HepG2 (cell line): Measurements from ENCODE around the gene RAB34. TPM values are rescaled to one million over a fixed set of nuclear protein-coding genes. Genes with fewer than 3 reads are reported as not detected.

Source experiments
- ATAC-seq: fragments of 200-7000 bp; cut with Tn5 transposase; 3 replicates; pipeline ENCODE4 v1.9.1; 2020; ENCODE audit warnings: mild to moderate bottlenecking, moderate library complexity
- Bru-seq: library from RNA; stranded (reverse); fragments of 400-500 nt; gene quantifications from one replicate; lab custom pipeline; 2021; lab: Mats Ljungman, UMichigan
- BruChase-seq, 2 experiments: library from RNA; stranded (reverse); fragments of 400-500 nt; gene quantifications; one replicate each; lab custom pipeline; 2021; lab: Mats Ljungman, UMichigan
- BruUV-seq: library from RNA; stranded (reverse); fragments of 400-500 nt; replicated peaks from 2 replicates; lab custom pipeline; 2021; lab: Mats Ljungman, UMichigan
- CTCF ChIA-PET: fragments of 300-600 bp; formaldehyde crosslinking; extraction: SDS; loops from one replicate; lab custom pipeline; 2021; ENCODE audit warnings: low total read pairs, inconsistent platforms, low intra/inter-chr PET ratio; lab: Yijun Ruan, JAX
- POLR2A ChIA-PET: fragments of 350-600 bp; sonication (Branson Sonifier 250); formaldehyde crosslinking; loops from one replicate; lab custom pipeline; 2020; ENCODE audit warnings: antibody characterized with exemption, inconsistent platforms; lab: Yijun Ruan, JAX
- DNase-seq: peaks from one replicate; pipeline ENCODE4 v3.0.0-alpha.2; 2015; ENCODE audit warnings: low spot score
- FAIRE-seq: peaks from 3 replicates; lab custom pipeline; 2011; peaks lifted over from hg19 to GRCh38; lab: Jason Lieb, UNC
- H2AFZ ChIP-seq: one replicate; pipeline ENCODE4 v1.6.1; 2011; ENCODE audit warnings: low read length, inconsistent platforms
- H3K27ac ChIP-seq: fragments of 300-600 bp; 3 replicates; pipeline ENCODE4 v1.8.0; 2011; ENCODE audit warnings: mixed run types, mild to moderate bottlenecking, mixed read lengths, low read length, inconsistent platforms; ENCODE audit not compliant: insufficient read depth; ENCODE audit errors: extremely low read length
- H3K27me3 ChIP-seq, 2 experiments: fragments of 200-600 bp in 1 of 2; 2 replicates in 1 of 2; 3 replicates in 1 of 2; pipeline versions ENCODE4 v1.6.0 to v1.8.0; 2011; ENCODE audit warnings: low read length in 2 of 2, mild to moderate bottlenecking in 2 of 2, moderate library complexity in 2 of 2, inconsistent platforms in 1 of 2; ENCODE audit not compliant: insufficient read depth in 2 of 2, control insufficient read depth in 1 of 2
- H3K36me3 ChIP-seq, 2 experiments: fragments of 200-600 bp in 1 of 2; replicated peaks in 1 of 2; 2 replicates in 1 of 2; 3 replicates in 1 of 2; pipeline versions ENCODE4 v1.5.1 to v1.8.0; 2011; ENCODE audit warnings: low read length in 2 of 2, inconsistent platforms in 1 of 2; ENCODE audit not compliant: insufficient read depth in 2 of 2, control insufficient read depth in 1 of 2
- H3K4me1 ChIP-seq: 2 replicates; pipeline ENCODE4 v1.5.1; 2012; ENCODE audit warnings: low read length, inconsistent platforms; ENCODE audit not compliant: insufficient read depth
- H3K4me2 ChIP-seq: 2 replicates; pipeline ENCODE4 v1.6.0; 2011; ENCODE audit warnings: low read depth, low read length, inconsistent platforms
- H3K4me3 ChIP-seq, 3 experiments: fragments of 200-600 bp in 1 of 3; sonication (generic), shearing (Covaris generic) in 1 of 3; replicated peaks in 1 of 3; 2 replicates each; pipeline ENCODE4 v1.5.1; 2011 to 2016; ENCODE audit warnings: low read length in 3 of 3, inconsistent platforms in 2 of 3, low read depth in 2 of 3, mild to moderate bottlenecking in 2 of 3, control low read depth in 1 of 3, mixed read lengths in 1 of 3; ENCODE audit not compliant: insufficient read depth in 1 of 3
- H3K79me2 ChIP-seq: one replicate; pipeline ENCODE4 v1.6.1; 2011; ENCODE audit warnings: low read length, inconsistent platforms; ENCODE audit not compliant: insufficient read depth
- H3K9ac ChIP-seq: 2 replicates; pipeline ENCODE4 v1.6.0; 2011; ENCODE audit warnings: mild to moderate bottlenecking, low read depth, low read length, inconsistent platforms; ENCODE audit not compliant: insufficient read depth
- H3K9me3 ChIP-seq: 2 replicates; pipeline ENCODE4 v1.5.1; 2012; ENCODE audit warnings: mild to moderate bottlenecking, low read length
- H4K20me1 ChIP-seq: 2 replicates; pipeline ENCODE4 v1.6.0; 2011; ENCODE audit warnings: inconsistent platforms, mild to moderate bottlenecking, low read length, moderate library complexity; ENCODE audit not compliant: insufficient read depth
- CHCHD3 ChIP-seq: sonication (generic); formaldehyde crosslinking; IDR thresholded peaks from 2 replicates; pipeline ENCODE4 v1.8.0; 2022; ENCODE audit warnings: mild to moderate bottlenecking, missing genetic modification reagents, moderate library complexity
- GLI4 ChIP-seq: sonication (generic); formaldehyde crosslinking; IDR thresholded peaks from 2 replicates; pipeline ENCODE4 v1.5.1; 2020; ENCODE audit warnings: missing genetic modification reagents, mild to moderate bottlenecking, moderate library complexity, borderline replicate concordance
- KLF6 ChIP-seq: IDR thresholded peaks from 2 replicates; pipeline ENCODE4 v1.8.0; 2016; ENCODE audit warnings: missing biosample characterization, missing genetic modification reagents
- LCORL ChIP-seq, 2 experiments: fragments of 450-650 bp in 1 of 2; sonication (generic) in 1 of 2; formaldehyde crosslinking in 1 of 2; IDR thresholded peaks; 2 replicates each; pipeline versions ENCODE4 v1.5.0 to v1.6.1; 2017 to 2020; ENCODE audit warnings: antibody characterized with exemption in 1 of 2, missing genetic modification reagents in 1 of 2
- PRDM4 ChIP-seq: sonication (generic); formaldehyde crosslinking; IDR thresholded peaks from 2 replicates; pipeline ENCODE4 v1.9.0; 2021; ENCODE audit warnings: missing genetic modification reagents, borderline replicate concordance
- ZBTB33 ChIP-seq: sonication (generic); formaldehyde crosslinking; IDR thresholded peaks from 2 replicates; pipeline ENCODE4 v1.4.0; 2020; ENCODE audit warnings: missing genetic modification reagents
- WGBS: methylation state at CpG from one replicate; pipeline ENCODE4 v1.1.6; 2017; ENCODE audit warnings: low lambda C conversion rate; 5-methylcytosine and 5-hydroxymethylcytosine counted together
- in situ Hi-C: cut with HindIII; loops from 2 replicates; pipeline ENCODE4 v1.10.0; 2017; ENCODE audit warnings: low pct_unique_long_range_greater_than_20kb; ENCODE audit not compliant: extremely low pct_ligation_motif_present
- intact Hi-C: fragments of 100-400 bp; cut with micrococcal nuclease; formaldehyde crosslinking; loops from one replicate; pipeline ENCODE4 v1.10.0; 2022; ENCODE audit not compliant: unreplicated experiment
- long read RNA-seq, 2 experiments: library from RNA in 1 of 2; library from polyadenylated mRNA in 1 of 2; stranded (forward) in 1 of 2; unstranded in 1 of 2; transcript quantifications; one replicate each; pipeline ENCODE4 v2.0.0, GENCODE V29; 2019 to 2022
- polyA minus RNA-seq, 3 experiments: library from RNA; depleted of rRNA, polyadenylated mRNA; stranded (reverse); fragments of >200 nt; gene quantifications; 2 replicates each; pipeline ENCODE4 v1.2.3, GENCODE V29; 2011; ENCODE audit warnings: low replicate concordance in 1 of 3
- polyA plus RNA-seq, 8 experiments: library from polyadenylated mRNA; depleted of rRNA in 3 of 8; stranded (reverse) in 7 of 8; unstranded in 1 of 8; fragments of >200 nt; fragmentation: Illumina TruSeq in 4 of 8; extraction: Trizol in 4 of 8; gene quantifications; 2 replicates each; pipeline versions ENCODE4 v1.2.1 to v1.2.3, GENCODE V29; 2011 to 2016; ENCODE audit warnings: low read depth in 4 of 8, missing spikeins in 1 of 8, mixed read lengths in 1 of 8; ENCODE audit not compliant: insufficient read depth in 1 of 8
- total RNA-seq, 5 experiments: library from RNA; depleted of rRNA; stranded (reverse); fragments of >200 nt; fragmentation: Illumina TruSeq; extraction: Trizol; gene quantifications; 2 replicates each; pipeline ENCODE4 v1.2.3, GENCODE V29; 2016; ENCODE audit warnings: low read depth in 1 of 5

RAB34 gene
- total RNA-seq (2016; rRNA removed; fragmentation: Illumina TruSeq; extraction: Trizol): 0.49 TPM in 1 of 2 replicates, not detected in the other
- total RNA-seq (2016; cell fraction: cytosol; rRNA removed; fragmentation: Illumina TruSeq; extraction: Trizol; ENCODE audit: low read depth): not detected in 2 replicates
- 0.17 TPM in 1 of 2 replicates, not detected in the other for total RNA-seq (2016; cell fraction: insoluble cytoplasmic fraction; rRNA removed; fragmentation: Illumina TruSeq; extraction: Trizol)
- 0.41 TPM in 1 of 2 replicates, not detected in the other for total RNA-seq (2016; cell fraction: membrane; rRNA removed; fragmentation: Illumina TruSeq; extraction: Trizol)
- total RNA-seq (2016; cell fraction: nucleus; rRNA removed; fragmentation: Illumina TruSeq; extraction: Trizol): not detected in 2 replicates
- polyA plus RNA-seq (2011; rRNA removed): not detected in 2 replicates
- 0.16 and 0.24 TPM in 2 replicates for polyA plus RNA-seq (2011; cell fraction: cytosol; rRNA removed)
- polyA plus RNA-seq (2011; cell fraction: nucleus; rRNA removed): 0.31 and 0.50 TPM in 2 replicates
- polyA plus RNA-seq (2012): not detected in 2 replicates
- polyA plus RNA-seq (2016; cell fraction: cytosol; fragmentation: Illumina TruSeq; extraction: Trizol; ENCODE audit: low read depth): not detected in 2 replicates
- polyA plus RNA-seq (2016; cell fraction: insoluble cytoplasmic fraction; fragmentation: Illumina TruSeq; extraction: Trizol; ENCODE audit: low read depth): 0.43 TPM in 1 of 2 replicates, not detected in the other
- not detected in 2 replicates for polyA plus RNA-seq (2016; cell fraction: membrane; fragmentation: Illumina TruSeq; extraction: Trizol; ENCODE audit: low read depth)
- 1.2 TPM in 1 of 2 replicates, not detected in the other for polyA plus RNA-seq (2016; cell fraction: nucleus; fragmentation: Illumina TruSeq; extraction: Trizol; ENCODE audit: insufficient read depth, low read depth)
- polyA minus RNA-seq (2011; rRNA and poly(A)+ RNA removed; ENCODE audit: low replicate concordance): 0.36 and 236 TPM in 2 replicates
- 1.6 and 2.4 TPM in 2 replicates for polyA minus RNA-seq (2011; cell fraction: cytosol; rRNA and poly(A)+ RNA removed)
- polyA minus RNA-seq (2011; cell fraction: nucleus; rRNA and poly(A)+ RNA removed): 0.52 and 0.62 TPM in 2 replicates
- percentile 13 among the genes with signal in this experiment for Bru-seq, nascent RNA
- percentile 27 among the genes with signal in this experiment for BruChase-seq, experiment 1, labeled RNA remaining after a 6-hour chase
- BruChase-seq, experiment 2, labeled RNA remaining after a 2-hour chase: percentile 21 among the genes with signal in this experiment
- long read RNA-seq, experiment 1: 0 reads
- long read RNA-seq, experiment 2: 0 reads

GRCh38 chr17:28717578-28718332 lies at the start of gene RAB34:
TSS of gene RAB34 (minus strand) at chr17:28717868. CDS start at chr17:28717266, 602 bp downstream.
- H3K4me1 ChIP-seq: peaks cover 44% of the 10 kb centered on the region
- peak within 1 kb of the TSS; percentile 98 for H3K9ac ChIP-seq
- POLR2A ChIA-PET: no interaction called here
- TF ChIP-seq LCORL (IDR thresholded peaks at IDR 0.05): no peak
- no peak for TF ChIP-seq LCORL (CRISPR knock-in tag; IDR thresholded peaks at IDR 0.05)
- TF ChIP-seq GLI4: no peak
- no peak for TF ChIP-seq PRDM4 (CRISPR knock-in tag)
- TF ChIP-seq KLF6 (CRISPR knock-in tag): no peak
- peak; percentile 93 for TF ChIP-seq ZBTB33
- no peak for TF ChIP-seq CHCHD3
- TF ChIP-seq, all 625 proteins: peak for 1
- CTCF ChIA-PET: no interaction called here
- H3K9me3 ChIP-seq: no peaks in the 10 kb centered on the region
- no TSS peak for BruUV-seq
- intact Hi-C loops: no loop called here
- WGBS: 88% methylated on average over 31 of the region's 60 CpGs
- H3K36me3 ChIP-seq: peaks cover 2 to 19% of the 10 kb centered on the region in 2 experiments; a peak in 3 of 5 replicates
- H3K27ac ChIP-seq: no peak within 1 kb of the TSS
- no peak within 1 kb of the TSS for H3K4me3 ChIP-seq
- H3K4me2 ChIP-seq: peak within 1 kb of the TSS; percentile 73; the same call in 1 of the 2 replicates
- no peak within 1 kb of the TSS for H2AFZ ChIP-seq
- peaks cover 22% of the 10 kb centered on the region for H4K20me1 ChIP-seq
- no peak for ATAC-seq
- H3K79me2 ChIP-seq: peaks cover 28% of the 10 kb centered on the region
- in situ Hi-C loops: loop anchor here (5.0 kb wide), 1 partner anchor 70 kb away; the partner anchor contains the start of gene BLTP2
- FAIRE-seq: no peak
- DNase-seq: no peak
- H3K27me3 ChIP-seq: peaks cover 2 to 3% of the 10 kb centered on the region in 2 experiments; a peak in 3 of 5 replicates
